22Rv1 (cell line): ENCODE measurements around the gene DEGS2.

Experiments
- CTCF ChIP-seq: fragments of 450-650 bp; IDR thresholded peaks from 2 replicates; pipeline ENCODE4 v1.5.1; 2017; ENCODE audit warnings: mild to moderate bottlenecking
- ZFX ChIP-seq: fragments of 450-650 bp; IDR thresholded peaks from 2 replicates; pipeline ENCODE4 v1.6.1; 2017; ENCODE audit warnings: antibody characterized with exemption, borderline replicate concordance

GRCh38 chr14:100118396-100119011, 40.9 kb downstream of the DEGS2 start:
- no peak for TF ChIP-seq CTCF
- no peak for TF ChIP-seq ZFX
